GM12878 (cell line): Measurements from ENCODE around the gene SPEG. TPM values are rescaled to one million over a fixed set of nuclear protein-coding genes. Genes with fewer than 3 reads are reported as not detected.

Experiments used
- ATAC-seq: fragments of 200-7000 bp; cut with Tn5 transposase; 3 replicates; pipeline ENCODE4 v1.9.1; 2020; ENCODE audit warnings: mild to moderate bottlenecking, moderate library complexity
- BruUV-seq: library from RNA; stranded (reverse); fragments of 400-500 nt; replicated peaks from 2 replicates; lab custom pipeline; 2021; lab: Mats Ljungman, UMichigan
- CTCF ChIA-PET: fragments of 300-600 bp; sonication (Branson Sonifier 250); formaldehyde crosslinking; extraction: SDS; loops from one replicate; lab custom pipeline; 2021; ENCODE audit warnings: inconsistent platforms; lab: Yijun Ruan, JAX
- POLR2A ChIA-PET: fragments of 350-600 bp; formaldehyde crosslinking; extraction: SDS; loops from one replicate; lab custom pipeline; 2021; ENCODE audit warnings: inconsistent platforms; lab: Charles Lee
- RAD21 ChIA-PET: fragments of 300-600 bp; sonication (Branson Sonifier 250); formaldehyde crosslinking; loops from one replicate; lab custom pipeline; 2023; ENCODE audit warnings: antibody characterized with exemption; ENCODE audit not compliant: unreplicated experiment; lab: Charles Lee
- SMC1A ChIA-PET: fragments of 300-600 bp; sonication (Branson Sonifier 250); formaldehyde crosslinking; loops from one replicate; lab custom pipeline; 2023; ENCODE audit not compliant: unreplicated experiment, uncharacterized antibody; lab: Charles Lee
- DNase-seq: peaks from one replicate; pipeline ENCODE4 v3.0.0-alpha.2; 2011; ENCODE audit warnings: low read depth, low spot score
- FAIRE-seq: peaks from 3 replicates; lab custom pipeline; 2011; peaks lifted over from hg19 to GRCh38; lab: Jason Lieb, UNC
- H2AFZ ChIP-seq: 2 replicates; pipeline ENCODE4 v1.6.0; 2011; ENCODE audit warnings: low read depth, low read length, control low read depth; ENCODE audit not compliant: control insufficient read depth
- H3K27ac ChIP-seq: 2 replicates; pipeline ENCODE4 v1.5.1; 2011; ENCODE audit warnings: control low read depth; ENCODE audit not compliant: control insufficient read depth, insufficient read depth
- H3K27me3 ChIP-seq, 2 experiments: replicated peaks in 1 of 2; 2 replicates each; pipeline versions ENCODE4 v1.6.0 to v1.6.1; 2011; ENCODE audit warnings: low read length in 1 of 2; ENCODE audit not compliant: control insufficient read depth in 2 of 2, insufficient read depth in 2 of 2
- H3K36me3 ChIP-seq, 2 experiments: 2 replicates each; pipeline ENCODE4 v1.5.1; 2011; ENCODE audit warnings: low read length in 1 of 2; ENCODE audit not compliant: control insufficient read depth in 2 of 2, insufficient read depth in 2 of 2
- H3K4me1 ChIP-seq: 2 replicates; pipeline ENCODE4 v1.6.1; 2011; ENCODE audit warnings: mild to moderate bottlenecking, low read length, moderate library complexity, mixed read lengths; ENCODE audit not compliant: control insufficient read depth, insufficient read depth
- H3K4me2 ChIP-seq: 2 replicates; pipeline ENCODE4 v1.6.0; 2011; ENCODE audit warnings: control low read depth; ENCODE audit not compliant: control insufficient read depth, insufficient read depth
- H3K4me3 ChIP-seq: fragments of 200-600 bp; sonication (generic); 2 replicates; pipeline ENCODE4 v1.5.1; 2016
- H3K79me2 ChIP-seq: 2 replicates; pipeline ENCODE4 v1.6.0; 2011; ENCODE audit warnings: low read length; ENCODE audit not compliant: control insufficient read depth, insufficient read depth
- H3K9ac ChIP-seq: 2 replicates; pipeline ENCODE4 v1.8.0; 2011; ENCODE audit warnings: low read length, control low read depth, mixed read lengths; ENCODE audit not compliant: control insufficient read depth, insufficient read depth
- H3K9me3 ChIP-seq: replicated peaks from 3 replicates; pipeline ENCODE4 v1.5.1; 2011; ENCODE audit warnings: mild to moderate bottlenecking, low read length; ENCODE audit not compliant: control insufficient read depth, insufficient read depth
- H4K20me1 ChIP-seq: 2 replicates; pipeline ENCODE4 v1.6.0; 2011; ENCODE audit not compliant: control insufficient read depth, insufficient read depth
- FOS ChIP-seq: IDR thresholded peaks from 3 replicates; pipeline ENCODE4 v1.6.1; 2011; ENCODE audit warnings: borderline replicate concordance; ENCODE audit not compliant: insufficient read length; ENCODE audit errors: extremely low read depth
- SMAD1 ChIP-seq: fragments of 450-650 bp; IDR thresholded peaks from 2 replicates; pipeline ENCODE4 v1.6.1; 2018; ENCODE audit warnings: mild to moderate bottlenecking, low read depth; ENCODE audit not compliant: partially characterized antibody
- SMC3 ChIP-seq: IDR thresholded peaks from 2 replicates; pipeline ENCODE4 v1.6.1; 2011; ENCODE audit warnings: low read length, improper control_type of control experiment, borderline replicate concordance
- WGBS: methylation state at CpG from one replicate; pipeline ENCODE4 v1.1.6; 2016; ENCODE audit warnings: low lambda C conversion rate; ENCODE audit not compliant: insufficient replicate concordance, insufficient coverage; ENCODE audit errors: missing lambda C conversion rate; 5-methylcytosine and 5-hydroxymethylcytosine counted together
- in situ Hi-C: fragments of 300-500 bp; cut with MboI; formaldehyde crosslinking; loops from 9 replicates; pipeline ENCODE4 v1.14.3; 2018; ENCODE audit warnings: mixed read lengths
- intact Hi-C: fragments of 100-400 bp; cut with micrococcal nuclease; formaldehyde crosslinking; loops from one replicate; pipeline ENCODE4 v1.14.2; 2022; ENCODE audit not compliant: unreplicated experiment
- polyA plus RNA-seq, 11 experiments: library from polyadenylated mRNA; depleted of rRNA in 4 of 11; unstranded in 6 of 11; stranded (reverse) in 5 of 11; fragments of >200 nt; fragmentation: Nextera tagmentation in 4 of 11; fragmentation: Illumina TruSeq in 1 of 11; extraction: Ambion mirVana in 4 of 11; extraction: Trizol in 1 of 11; gene quantifications; 1 replicate in 1 of 11; 2 replicates in 10 of 11; pipeline versions ENCODE4 v1.2.1 to v1.2.3, GENCODE V29; 2011 to 2016; ENCODE audit warnings: inconsistent platforms in 2 of 11, missing spikeins in 2 of 11, low read depth in 1 of 11
- total RNA-seq, 4 experiments: library from RNA; depleted of rRNA in 3 of 4; stranded (reverse); fragments of >200 nt in 3 of 4; fragmentation: Illumina TruSeq in 1 of 4; extraction: Trizol in 1 of 4; gene quantifications; 2 replicates each; pipeline versions ENCODE4 v1.2.1 to v1.2.3, GENCODE V29; 2013 to 2021
- TF ChIP-seq, protein P1 (sequence below): fragments of 450-650 bp; IDR thresholded peaks from 2 replicates; pipeline ENCODE4 v1.6.1; 2017; ENCODE audit warnings: mild to moderate bottlenecking, low read depth, inconsistent platforms; ENCODE audit not compliant: poor library complexity, severe bottlenecking

Gene SPEG
- total and polyA plus RNA-seq, 10 of the 15 experiments (the other 5 are each of a cell fraction or from before 2014, with no cell fraction given), result 0.03 to 0.28 TPM; not detected in 8

DNA sequence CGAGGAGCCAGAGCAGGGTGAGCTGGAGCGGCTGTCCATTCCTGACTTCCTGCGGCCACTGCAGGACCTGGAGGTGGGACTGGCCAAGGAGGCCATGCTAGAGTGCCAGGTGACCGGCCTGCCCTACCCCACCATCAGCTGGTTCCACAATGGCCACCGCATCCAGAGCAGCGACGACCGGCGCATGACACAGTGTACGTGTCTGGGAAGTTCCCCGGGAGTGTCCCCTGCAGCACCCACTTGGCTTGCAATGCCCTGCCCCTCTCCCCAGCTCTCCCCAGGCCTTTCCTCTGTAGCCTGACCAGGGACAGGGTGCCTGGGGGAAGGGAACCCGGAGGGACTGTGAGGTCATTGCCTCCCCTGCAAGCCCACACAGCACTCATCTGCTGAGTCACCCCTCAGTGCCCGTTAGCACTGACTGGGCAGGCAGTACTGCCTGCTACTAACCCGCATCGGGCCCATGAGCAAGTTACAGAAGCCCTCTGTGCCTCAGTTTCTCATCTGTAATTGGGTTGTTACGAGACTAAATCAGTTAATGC, 34.6 kb downstream of the SPEG start:
- no peak for ATAC-seq
- no peak for DNase-seq
- Histone ChIP-seq H3K36me3 (no peaks in the 10 kb centered on the region), H2AFZ (no peak overlapping the region), H3K27ac (no peak overlapping the region), H3K79me2 (no peaks in the 10 kb centered on the region), H3K4me1 (no peaks in the 10 kb centered on the region), H4K20me1 (no peaks in the 10 kb centered on the region), H3K9me3 (no peaks in the 10 kb centered on the region), H3K27me3 (no peaks in the 10 kb centered on the region), H3K4me3 (no peak overlapping the region), H3K9ac (no peak overlapping the region), H3K4me2 (no peak overlapping the region)
- in situ Hi-C loops (no loop called here), intact Hi-C loops (no loop called here)
- 57% methylated on average over 16 of the region's 16 CpGs for WGBS
- ChIA-PET RAD21 (no interaction called here), SMC1A (no interaction called here), CTCF (interaction anchor here (0.9 kb wide), 1 partner anchor 28 kb away, joined by 3 read pairs; no protein-coding TSS in a partner anchor), POLR2A (no interaction called here)
- TF ChIP-seq SMAD1 (no peak), SMC3 (no peak), FOS (no peak)
- TF ChIP-seq, protein P1, sequence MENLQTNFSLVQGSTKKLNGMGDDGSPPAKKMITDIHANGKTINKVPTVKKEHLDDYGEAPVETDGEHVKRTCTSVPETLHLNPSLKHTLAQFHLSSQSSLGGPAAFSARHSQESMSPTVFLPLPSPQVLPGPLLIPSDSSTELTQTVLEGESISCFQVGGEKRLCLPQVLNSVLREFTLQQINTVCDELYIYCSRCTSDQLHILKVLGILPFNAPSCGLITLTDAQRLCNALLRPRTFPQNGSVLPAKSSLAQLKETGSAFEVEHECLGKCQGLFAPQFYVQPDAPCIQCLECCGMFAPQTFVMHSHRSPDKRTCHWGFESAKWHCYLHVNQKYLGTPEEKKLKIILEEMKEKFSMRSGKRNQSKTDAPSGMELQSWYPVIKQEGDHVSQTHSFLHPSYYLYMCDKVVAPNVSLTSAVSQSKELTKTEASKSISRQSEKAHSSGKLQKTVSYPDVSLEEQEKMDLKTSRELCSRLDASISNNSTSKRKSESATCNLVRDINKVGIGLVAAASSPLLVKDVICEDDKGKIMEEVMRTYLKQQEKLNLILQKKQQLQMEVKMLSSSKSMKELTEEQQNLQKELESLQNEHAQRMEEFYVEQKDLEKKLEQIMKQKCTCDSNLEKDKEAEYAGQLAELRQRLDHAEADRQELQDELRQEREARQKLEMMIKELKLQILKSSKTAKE, result no peak
- BruUV-seq, result no TSS peak
- no peak for FAIRE-seq
